HG03565 (cell line): ENCODE measurements around the gene CWC22.

Experiments
- ATAC-seq: cut with Tn5 transposase; IDR thresholded peaks from one replicate; pipeline ENCODE4 v1.9.1; 2021; ENCODE audit warnings: mild to moderate bottlenecking, moderate library complexity; ENCODE audit not compliant: unreplicated experiment

CWC22 gene

DNA sequence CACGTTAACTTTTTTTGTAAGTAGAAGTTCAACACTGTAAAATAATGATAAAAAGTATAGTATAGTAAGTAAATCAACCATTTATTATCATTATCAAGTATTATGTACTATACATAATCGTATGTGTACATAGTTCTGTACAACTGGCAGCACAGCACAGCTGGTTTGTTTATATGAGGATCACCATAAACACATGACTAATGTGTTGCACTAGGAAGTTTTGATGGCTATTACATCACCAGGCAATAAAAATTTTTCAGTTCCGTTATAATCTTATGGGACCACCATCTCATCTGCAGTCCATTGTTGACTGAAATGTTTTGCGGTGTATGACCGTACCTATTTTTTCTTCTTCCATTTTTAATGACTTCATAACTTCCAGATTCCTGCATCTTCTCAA lies 106.4 kb downstream of the CWC22 start:
- no peak for ATAC-seq

- ATAC-seq = no peak
Observed at GRCh38 chr2:179899666-179900065, 107.4 kb downstream of the CWC22 start.

DNA sequence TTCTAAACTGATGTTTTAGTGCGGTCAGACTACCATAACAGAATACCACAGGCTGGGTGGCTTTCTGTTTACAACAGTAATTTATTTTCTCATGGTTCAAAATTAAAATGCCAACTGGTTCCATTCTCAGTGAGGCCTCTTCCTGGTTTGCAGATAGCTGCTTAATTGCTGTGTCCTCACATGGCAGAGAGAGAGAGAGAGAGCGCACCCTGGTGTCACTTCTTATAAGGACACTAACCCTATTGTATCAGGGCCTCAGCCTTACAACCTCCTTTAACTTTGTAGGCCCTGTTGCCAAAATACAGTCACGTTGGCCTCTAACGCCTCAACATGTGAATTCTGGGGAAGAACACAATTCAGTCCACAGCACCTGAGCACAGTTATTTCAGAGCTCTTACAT lies 108.2 kb downstream of the CWC22 start:
- ATAC-seq = peak; percentile 83
